ENCODE data around the gene VSIG4.

- no peak for TF ChIP-seq CTCF (IDR thresholded peaks at IDR 0.05)
- TF ChIP-seq POLR2A (IDR thresholded peaks at IDR 0.05) = no peak
These were observed 3.7 kb upstream of the VSIG4 start for GRCh38 chrX:66043584-66043983.

Measured in thyroid gland (tissue), 4 donors.